HG03432 (cell line): ENCODE measurements around the gene NBR1.
"Not testable (repeated sequence)": the region's sequence is repeated elsewhere in the genome, so short reads cannot be mapped to it uniquely, and the experiment has no call there.

ENCODE experiments used
- ATAC-seq: cut with Tn5 transposase; IDR thresholded peaks from one replicate; pipeline ENCODE4 v1.9.1; 2021; ENCODE audit warnings: mild to moderate bottlenecking, moderate library complexity; ENCODE audit not compliant: unreplicated experiment

The NBR1 gene

GRCh38 chr17:43155666-43156065, 15.3 kb upstream of the NBR1 start:
- no peak for ATAC-seq

GRCh38 chr17:43159232-43159631, 11.8 kb upstream of the NBR1 start:
- not testable (repeated sequence) for ATAC-seq

DNA sequence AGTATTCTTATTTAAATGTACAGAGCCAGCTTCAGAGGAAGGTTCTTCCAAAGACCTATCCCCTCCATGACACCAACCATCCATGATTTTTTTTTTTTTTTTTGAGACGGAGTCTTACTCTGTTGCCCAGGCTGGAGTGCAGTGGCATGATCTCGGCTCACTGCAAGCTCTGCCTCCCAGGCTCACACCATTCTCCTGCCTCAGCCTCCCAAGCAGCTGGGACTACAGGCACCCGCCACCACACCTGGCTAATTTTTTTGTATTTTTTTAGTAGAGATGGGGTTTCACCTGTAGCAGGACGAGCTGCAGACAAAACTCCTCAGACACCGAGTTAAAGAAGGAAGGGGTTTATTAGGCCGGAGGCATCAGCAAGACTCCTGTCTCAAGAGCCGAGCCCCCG, 11.1 kb upstream of the NBR1 start:
- ATAC-seq: not testable (repeated sequence)

DNA sequence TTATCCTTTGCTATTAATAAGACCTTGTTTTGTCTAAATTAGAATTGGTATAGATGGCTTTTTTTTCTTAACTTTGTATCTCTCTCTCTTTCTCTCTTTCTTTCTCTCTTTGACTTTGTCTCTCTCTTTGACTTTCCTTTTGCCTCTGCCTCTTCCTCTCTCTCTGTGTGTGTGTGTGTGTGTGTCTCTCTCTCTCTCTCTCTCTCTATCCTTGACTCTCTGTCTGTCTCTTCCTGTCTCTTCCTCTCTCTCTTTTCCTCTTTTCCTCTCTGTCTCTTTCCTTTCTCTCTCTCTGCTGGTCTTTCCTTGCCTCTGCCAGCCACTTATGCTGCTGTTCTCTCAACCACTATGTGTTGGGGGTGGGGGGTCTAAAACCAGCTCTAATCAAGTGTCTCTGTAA, 5.0 kb upstream of the NBR1 start:
- not testable (repeated sequence) for ATAC-seq

- ATAC-seq: peak; percentile 29
These were observed 1.4 kb upstream of the NBR1 start for GRCh38 chr17:43169561-43170139.

GRCh38 chr17:43170140-43170765, 761 bp upstream of the NBR1 start:
- ATAC-seq: peak; percentile 68

DNA sequence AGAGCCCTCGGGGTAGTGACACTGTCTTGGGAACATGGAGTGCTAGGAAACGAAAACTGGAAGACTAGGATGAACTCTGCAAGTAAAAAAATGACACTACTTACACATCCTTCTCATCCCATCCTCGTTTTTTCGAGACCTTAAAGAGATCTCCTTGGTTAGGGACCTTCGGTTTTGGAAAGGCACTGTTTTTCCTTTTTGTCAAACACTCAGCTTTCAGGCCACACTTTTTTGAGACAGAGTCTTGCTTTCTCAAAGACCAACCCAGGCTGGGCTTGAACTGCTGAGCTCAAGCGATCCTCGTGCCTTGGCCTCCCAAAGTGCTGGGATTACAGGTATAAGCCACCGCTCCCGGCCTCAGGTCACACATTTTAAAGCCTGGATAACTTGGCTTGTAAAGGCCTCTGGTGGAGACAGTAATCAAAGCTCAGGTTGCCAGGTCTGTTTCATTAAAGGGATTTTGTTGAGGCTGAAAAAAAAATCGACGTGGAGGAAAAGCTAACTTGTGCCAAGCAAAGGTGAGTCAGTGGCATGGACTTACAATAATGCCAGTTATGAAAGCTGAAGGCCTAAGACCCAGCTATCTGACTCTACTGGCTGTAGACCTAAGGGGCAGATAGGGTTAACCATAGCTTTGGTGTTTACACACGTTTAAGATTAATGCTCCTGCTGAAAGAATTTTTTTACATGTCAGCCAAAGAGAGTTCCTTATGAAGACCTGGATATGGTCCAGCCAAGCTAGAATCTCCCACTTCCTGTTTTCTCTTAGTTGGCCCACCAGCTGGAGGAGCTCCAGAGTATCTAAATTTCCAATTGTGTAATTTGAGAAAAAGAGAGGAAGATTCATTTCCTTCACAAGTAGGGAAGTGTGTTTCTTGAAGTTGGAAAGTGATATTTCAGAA, 823 bp downstream of the NBR1 start:
- no peak for ATAC-seq

DNA sequence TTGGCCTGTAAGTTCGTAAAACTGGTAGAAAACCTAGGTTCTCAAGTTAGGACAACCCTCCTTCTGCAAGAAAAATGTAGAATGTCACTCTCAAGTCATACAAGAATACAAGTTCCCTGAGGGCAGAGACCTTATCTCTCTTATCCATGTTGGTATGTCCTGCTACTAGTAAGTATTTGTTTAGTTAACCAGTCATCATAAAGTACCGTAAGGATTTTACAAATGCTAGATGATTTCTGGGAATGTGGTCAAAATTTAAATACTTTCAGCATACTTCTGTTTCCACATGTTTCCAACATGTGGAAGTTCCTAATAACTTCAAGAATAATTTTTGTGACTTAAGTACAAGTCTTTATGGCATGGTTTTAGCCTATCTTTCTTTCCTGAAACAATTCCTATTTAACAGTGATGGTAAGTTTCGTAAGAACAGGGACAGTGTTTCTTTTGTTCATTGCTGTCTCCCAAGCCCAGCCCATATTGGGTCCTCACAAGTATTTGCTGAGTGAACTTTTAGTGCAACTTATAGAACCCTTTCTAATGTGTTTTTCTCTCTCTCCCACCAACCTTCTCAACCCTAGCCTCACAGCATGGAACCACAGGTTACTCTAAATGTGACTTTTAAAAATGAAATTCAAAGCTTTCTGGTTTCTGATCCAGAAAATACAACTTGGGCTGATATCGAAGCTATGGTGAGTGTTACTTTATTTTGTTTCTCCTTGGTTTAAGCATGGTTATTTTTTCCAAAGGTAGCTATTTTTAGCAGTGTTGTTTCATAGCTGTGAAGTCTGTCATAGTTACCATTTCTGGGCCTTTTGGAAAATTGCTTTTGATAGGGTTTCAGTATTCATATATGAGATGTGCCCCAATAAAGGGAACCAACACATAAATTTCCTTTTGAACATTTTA, 4.5 kb downstream of the NBR1 start:
- no peak for ATAC-seq

DNA sequence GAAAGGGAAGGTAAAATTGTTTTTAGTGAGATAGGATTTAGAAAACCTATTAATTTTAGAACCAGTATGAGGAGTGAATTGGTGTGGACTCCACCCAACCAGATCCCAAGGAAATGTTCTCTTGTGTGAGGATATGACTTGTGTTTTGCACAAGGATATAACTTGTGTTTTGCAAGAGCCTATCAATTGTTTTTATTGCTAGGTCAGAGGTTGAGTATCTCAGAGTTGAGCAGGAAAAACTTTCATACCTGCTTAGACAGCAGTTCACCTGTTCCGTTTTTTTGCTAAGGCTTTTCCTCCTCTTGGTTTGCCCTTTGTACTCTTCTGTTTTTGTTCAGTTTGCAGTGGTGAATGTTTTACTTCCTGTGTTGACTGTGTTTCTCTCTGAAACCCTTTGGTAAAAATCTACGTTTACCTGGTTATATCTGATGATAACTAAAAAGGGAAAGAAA, 5.1 kb downstream of the NBR1 start:
- ATAC-seq: no peak

GRCh38 chr17:43183921-43184320, 12.9 kb downstream of the NBR1 start:
- ATAC-seq: no peak

DNA sequence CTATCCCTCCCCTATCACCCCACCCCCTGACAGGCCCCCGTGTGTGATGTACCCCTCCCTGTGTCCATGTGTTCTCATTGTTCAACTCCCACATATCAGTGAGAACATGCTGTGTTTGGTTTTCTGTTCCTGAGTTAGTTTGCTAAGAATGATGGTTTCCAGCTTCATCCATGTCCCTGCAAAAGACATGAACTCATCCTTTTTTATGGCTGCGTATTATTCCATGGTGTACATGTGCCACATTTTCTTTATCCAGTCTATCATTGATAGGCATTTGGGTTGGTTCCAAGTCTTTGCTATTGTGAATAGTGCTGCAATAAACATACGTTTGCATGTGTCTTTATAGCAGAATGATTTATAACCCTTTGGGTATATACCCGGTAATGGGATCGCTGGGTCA, 15.6 kb downstream of the NBR1 start:
- not testable (repeated sequence) for ATAC-seq

GRCh38 chr17:43193251-43193650, 22.2 kb downstream of the NBR1 start:
- no peak for ATAC-seq

GRCh38 chr17:43199633-43200032, 28.6 kb downstream of the NBR1 start:
- no peak for ATAC-seq

DNA sequence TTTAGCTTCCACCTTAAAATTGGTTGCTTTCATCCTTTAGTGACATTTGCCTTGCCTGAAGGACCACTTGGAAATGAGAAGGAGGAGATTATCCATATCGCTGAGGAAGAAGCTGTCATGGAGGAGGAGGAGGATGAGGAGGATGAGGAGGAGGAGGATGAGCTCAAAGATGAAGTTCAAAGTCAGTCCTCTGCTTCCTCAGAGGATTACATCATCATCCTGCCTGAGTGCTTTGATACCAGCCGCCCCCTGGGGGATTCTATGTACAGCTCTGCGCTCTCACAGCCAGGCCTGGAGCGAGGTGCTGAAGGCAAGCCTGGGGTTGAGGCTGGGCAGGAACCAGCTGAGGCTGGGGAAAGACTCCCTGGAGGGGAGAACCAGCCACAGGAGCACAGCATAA, 29.1 kb downstream of the NBR1 start:
- no peak for ATAC-seq

GRCh38 chr17:43203013-43203412, 32.0 kb downstream of the NBR1 start:
- ATAC-seq: not testable (repeated sequence)

- no peak for ATAC-seq
These were observed 39.6 kb downstream of the NBR1 start for GRCh38 chr17:43210576-43210975.

DNA sequence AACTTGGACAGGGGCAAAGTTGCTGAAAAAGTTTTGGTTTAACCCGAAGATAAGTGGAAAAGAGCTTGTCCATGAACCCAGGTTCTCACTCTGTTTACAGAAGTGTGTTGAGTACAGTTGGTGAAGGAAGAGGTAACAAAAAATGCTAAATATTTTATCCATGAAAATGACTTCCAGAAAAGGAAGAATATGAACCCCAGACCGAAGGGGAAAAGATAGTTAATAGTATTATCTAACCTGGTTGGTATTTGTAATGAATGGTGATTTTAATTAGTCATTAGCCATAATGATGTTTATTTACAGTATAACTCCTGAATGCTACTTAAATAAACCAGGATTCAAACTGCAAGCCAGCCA, 40.1 kb downstream of the NBR1 start:
- no peak for ATAC-seq

DNA sequence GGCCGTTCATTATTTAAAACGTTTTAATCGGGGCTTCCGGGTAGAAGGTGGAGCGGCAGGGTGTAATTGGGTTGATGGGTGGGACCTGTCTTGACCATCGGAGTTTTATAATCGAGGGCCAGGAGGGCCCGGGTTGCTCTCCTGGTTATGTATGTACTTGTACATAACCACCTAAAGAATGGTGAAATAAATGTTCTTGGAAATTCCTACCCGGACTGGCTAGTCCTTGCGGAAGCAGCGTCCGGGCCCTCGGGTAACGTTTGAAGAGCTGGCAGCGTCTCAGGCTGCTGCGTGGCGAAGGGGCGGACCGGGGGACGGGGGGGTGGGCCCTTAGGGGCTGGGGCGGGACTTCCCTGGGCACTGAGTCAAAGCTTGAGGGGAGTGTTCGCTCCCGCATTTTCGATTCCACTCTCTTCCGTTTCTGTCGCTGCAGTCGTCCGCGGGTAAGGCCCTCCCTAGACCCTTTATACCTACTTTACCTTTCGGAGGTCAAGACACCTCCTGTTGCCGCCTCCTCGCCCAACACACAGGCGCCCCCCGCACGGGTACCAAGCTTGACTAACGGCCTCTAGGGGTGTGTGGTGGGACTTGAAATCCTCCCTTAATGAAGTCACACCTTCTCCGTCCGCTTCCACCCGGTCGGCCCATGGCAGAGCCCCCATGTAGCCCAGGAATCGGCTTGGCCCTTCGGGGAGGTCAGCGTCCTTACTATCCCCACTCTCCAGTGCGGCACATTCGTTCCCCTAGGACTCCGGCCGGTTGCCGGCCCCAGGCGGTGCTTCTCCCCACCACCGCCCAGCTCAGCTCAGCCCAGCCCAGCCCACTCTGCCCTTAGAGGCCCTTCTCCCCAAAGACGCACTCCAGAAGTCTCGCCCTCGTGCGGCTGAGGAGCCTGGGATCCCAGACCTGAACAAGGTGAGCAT, 40.7 kb downstream of the NBR1 start, which contains the start of gene TMEM106A:
Gene TMEM106A, plus strand, starts transcription at position 396 of the 923 bp plus-strand sequence. CDS start 1,167 bp downstream, outside the sequence.
- ATAC-seq: peak; percentile 70

DNA sequence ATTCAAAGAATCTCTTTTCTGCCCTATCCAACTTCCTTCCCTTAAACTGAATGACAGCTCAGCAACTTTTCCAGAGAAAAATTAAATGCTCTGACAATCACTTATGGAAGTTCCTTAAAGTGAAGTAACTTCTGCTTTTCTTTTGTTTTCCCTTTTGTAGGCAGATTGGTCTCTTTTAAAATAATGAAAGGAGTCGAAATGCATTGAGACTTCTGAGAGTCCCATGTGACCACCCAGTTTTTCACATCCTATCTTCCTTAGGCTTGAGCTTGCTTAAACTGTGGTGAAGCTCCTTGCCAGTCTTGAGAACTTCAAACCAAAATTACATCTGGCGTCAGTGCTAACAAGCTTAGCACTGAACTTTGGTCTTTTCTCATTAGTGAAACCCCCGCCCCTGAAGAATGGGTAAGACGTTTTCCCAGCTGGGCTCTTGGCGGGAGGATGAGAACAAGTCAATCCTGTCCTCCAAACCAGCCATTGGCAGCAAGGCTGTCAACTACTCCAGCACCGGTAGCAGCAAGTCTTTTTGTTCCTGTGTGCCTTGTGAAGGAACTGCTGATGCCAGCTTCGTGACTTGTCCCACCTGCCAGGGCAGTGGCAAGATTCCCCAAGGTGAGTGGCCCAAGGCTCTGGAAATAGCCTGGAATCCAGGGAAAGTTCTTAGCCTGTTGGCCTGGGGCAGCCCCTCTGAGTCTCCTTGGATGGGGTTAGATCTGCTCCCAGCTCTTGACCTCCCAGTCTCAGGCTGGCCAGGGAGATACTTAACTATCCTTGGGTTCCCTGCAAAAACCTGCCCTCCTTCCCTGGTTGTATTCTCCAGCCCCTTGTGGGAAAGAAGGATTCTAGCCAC, 41.9 kb downstream of the NBR1 start:
- ATAC-seq: no peak
